Parathyroid adenoma (tissue), 2 donors: Measurements from ENCODE around the gene LAIR1.

Experiments used
- H2AFZ ChIP-seq: fragments of 300-600 bp; sonication (generic); one replicate; pipeline ENCODE4 v1.7.0; 2017; ENCODE audit warnings: antibody characterized with exemption, mild to moderate bottlenecking
- H3K27ac ChIP-seq: fragments of 300-600 bp; sonication (generic); one replicate; pipeline ENCODE4 v1.7.0; 2017
- H3K27me3 ChIP-seq: fragments of 300-600 bp; sonication (generic); one replicate; pipeline ENCODE4 v1.7.0; 2017; ENCODE audit warnings: low read length; ENCODE audit not compliant: control insufficient read depth, insufficient read depth
- H3K36me3 ChIP-seq: fragments of 300-600 bp; sonication (generic); one replicate; pipeline ENCODE4 v1.7.0; 2017; ENCODE audit warnings: low read length; ENCODE audit not compliant: control insufficient read depth, insufficient read depth
- H3K4me1 ChIP-seq: fragments of 300-600 bp; sonication (generic); one replicate; pipeline ENCODE4 v1.7.0; 2017; ENCODE audit warnings: control low read depth
- H3K4me2 ChIP-seq: fragments of 300-600 bp; sonication (generic); one replicate; pipeline ENCODE4 v1.7.0; 2017; ENCODE audit warnings: low read length
- H3K4me3 ChIP-seq: fragments of 300-600 bp; sonication (generic); one replicate; pipeline ENCODE4 v1.7.0; 2017; ENCODE audit warnings: low read depth, low read length
- H3K79me2 ChIP-seq: fragments of 300-600 bp; sonication (generic); one replicate; pipeline ENCODE4 v1.7.0; 2017; ENCODE audit warnings: control low read depth
- H3K9ac ChIP-seq: fragments of 300-600 bp; sonication (generic); one replicate; pipeline ENCODE4 v1.7.0; 2017; ENCODE audit warnings: mild to moderate bottlenecking
- H3K9me3 ChIP-seq: fragments of 300-600 bp; sonication (generic); one replicate; pipeline ENCODE4 v1.7.0; 2017; ENCODE audit warnings: low read length; ENCODE audit not compliant: control insufficient read depth
- CTCF ChIP-seq: fragments of 300-600 bp; sonication (generic); IDR thresholded peaks from one replicate; pipeline ENCODE4 v1.7.0; 2017; ENCODE audit warnings: antibody characterized with exemption, mild to moderate bottlenecking
- donor health status: primary hyperparathyroidism.

Gene LAIR1

GRCh38 chr19:54407780-54408179 is 43.0 kb upstream of the LAIR1 start:
- Histone ChIP-seq H3K36me3 (no peaks in the 10 kb centered on the region), H3K79me2 (no peaks in the 10 kb centered on the region), H3K27me3 (peaks cover 5% of the 10 kb centered on the region), H3K27ac (no peak overlapping the region), H3K4me3 (no peak overlapping the region), H3K4me1 (no peaks in the 10 kb centered on the region), H3K9me3 (no peaks in the 10 kb centered on the region), H3K9ac (no peak overlapping the region), H2AFZ (no peak overlapping the region), H3K4me2 (no peak overlapping the region)
- no peak for TF ChIP-seq CTCF

GRCh38 chr19:54405628-54406027 is 40.9 kb upstream of the LAIR1 start:
- Histone ChIP-seq H3K4me3 (no peak overlapping the region), H3K79me2 (no peaks in the 10 kb centered on the region), H3K9ac (no peak overlapping the region), H3K27me3 (peaks cover 2% of the 10 kb centered on the region), H3K36me3 (no peaks in the 10 kb centered on the region), H3K27ac (no peak overlapping the region), H3K4me2 (no peak overlapping the region), H2AFZ (no peak overlapping the region), H3K4me1 (no peaks in the 10 kb centered on the region), H3K9me3 (no peaks in the 10 kb centered on the region)
- no peak for TF ChIP-seq CTCF

- no peak overlapping the region for H3K27ac ChIP-seq
- H2AFZ ChIP-seq: no peak overlapping the region
- H3K27me3 ChIP-seq: no peaks in the 10 kb centered on the region
- H3K79me2 ChIP-seq: no peaks in the 10 kb centered on the region
- no peak overlapping the region for H3K4me2 ChIP-seq
- no peaks in the 10 kb centered on the region for H3K36me3 ChIP-seq
- H3K9me3 ChIP-seq: no peaks in the 10 kb centered on the region
- TF ChIP-seq CTCF: no peak
- no peak overlapping the region for H3K4me3 ChIP-seq
- no peaks in the 10 kb centered on the region for H3K4me1 ChIP-seq
- no peak overlapping the region for H3K9ac ChIP-seq
Measured at GRCh38 chr19:54403054-54403453, 38.3 kb upstream of the LAIR1 start.

GRCh38 chr19:54400913-54401312 is 36.2 kb upstream of the LAIR1 start:
- no peak for TF ChIP-seq CTCF
- Histone ChIP-seq H3K4me1 (no peaks in the 10 kb centered on the region), H3K9me3 (no peaks in the 10 kb centered on the region), H3K27ac (no peak overlapping the region), H3K27me3 (no peaks in the 10 kb centered on the region), H3K9ac (no peak overlapping the region), H3K79me2 (no peaks in the 10 kb centered on the region), H3K4me2 (no peak overlapping the region), H2AFZ (no peak overlapping the region), H3K4me3 (no peak overlapping the region), H3K36me3 (no peaks in the 10 kb centered on the region)

- no peak overlapping the region for H3K9ac ChIP-seq
- no peaks in the 10 kb centered on the region for H3K79me2 ChIP-seq
- no peak overlapping the region for H3K4me2 ChIP-seq
- no peak overlapping the region for H3K4me3 ChIP-seq
- no peak overlapping the region for H3K27ac ChIP-seq
- no peaks in the 10 kb centered on the region for H3K4me1 ChIP-seq
- H2AFZ ChIP-seq: no peak overlapping the region
- TF ChIP-seq CTCF: no peak
- H3K9me3 ChIP-seq: no peaks in the 10 kb centered on the region
- no peaks in the 10 kb centered on the region for H3K36me3 ChIP-seq
- no peaks in the 10 kb centered on the region for H3K27me3 ChIP-seq
Measured at GRCh38 chr19:54399189-54399588, 34.5 kb upstream of the LAIR1 start.
